WTC11 (cell line): ENCODE data around the gene OGFOD3. TPM values are rescaled to one million over a fixed set of nuclear protein-coding genes. Genes with fewer than 3 reads are reported as not detected.

ENCODE experiments used
- ATAC-seq: fragments of 200-7000 bp; cut with Tn5 transposase; 2 replicates; pipeline ENCODE4 v1.10.0; 2021; ENCODE audit warnings: mild to moderate bottlenecking, moderate library complexity
- CTCF ChIA-PET: fragments of 300-600 bp; sonication (Branson Sonifier 250); formaldehyde crosslinking; loops from one replicate; lab custom pipeline; 2021; ENCODE audit warnings: antibody characterized with exemption; lab: Charles Lee
- POLR2A ChIA-PET: fragments of 350-600 bp; sonication (Branson Sonifier 250); formaldehyde crosslinking; loops from one replicate; lab custom pipeline; 2021; ENCODE audit warnings: antibody characterized with exemption; lab: Charles Lee
- DNase-seq: peaks from one replicate; pipeline ENCODE4 v3.0.0; 2021; ENCODE audit warnings: low spot score
- H3K27ac Mint-ChIP-seq: 2 replicates; pipeline ENCODE4 v1.8.0; 2021; ENCODE audit warnings: mixed read lengths
- H3K27me3 Mint-ChIP-seq: 2 replicates; pipeline ENCODE4 v1.8.0; 2021; ENCODE audit warnings: low read depth, mild to moderate bottlenecking, moderate library complexity, mixed read lengths
- H3K36me3 Mint-ChIP-seq: 2 replicates; pipeline ENCODE4 v1.8.0; 2021; ENCODE audit warnings: mixed read lengths
- H3K4me1 Mint-ChIP-seq: 2 replicates; pipeline ENCODE4 v1.8.0; 2022; ENCODE audit warnings: mixed read lengths
- H3K4me3 Mint-ChIP-seq: 2 replicates; pipeline ENCODE4 v1.8.0; 2021; ENCODE audit warnings: mild to moderate bottlenecking, moderate library complexity, mixed read lengths
- H3K9me3 Mint-ChIP-seq: 2 replicates; pipeline ENCODE4 v1.8.0; 2021; ENCODE audit warnings: mixed read lengths
- CBFB ChIP-seq: sonication (generic); formaldehyde crosslinking; IDR thresholded peaks from 2 replicates; pipeline ENCODE4 v1.8.1; 2022; ENCODE audit warnings: mild to moderate bottlenecking, low read depth, missing genetic modification reagents
- CREM ChIP-seq: sonication (generic); formaldehyde crosslinking; IDR thresholded peaks from 2 replicates; pipeline ENCODE4 v1.8.1; 2022; ENCODE audit warnings: mild to moderate bottlenecking, missing genetic modification reagents, moderate library complexity
- FOXK1 ChIP-seq: sonication (generic); formaldehyde crosslinking; IDR thresholded peaks from 2 replicates; pipeline ENCODE4 v1.8.0; 2022; ENCODE audit warnings: mild to moderate bottlenecking, moderate library complexity, missing genetic modification reagents
- JAZF1 ChIP-seq: fragments of 250-450 bp; sonication (Bioruptor Pico); IDR thresholded peaks from 2 replicates; pipeline ENCODE4 v1.9.0; 2021; ENCODE audit warnings: moderate library complexity, mild to moderate bottlenecking, inconsistent platforms
- RELA ChIP-seq: sonication (generic); formaldehyde crosslinking; IDR thresholded peaks from 2 replicates; pipeline ENCODE4 v1.8.1; 2022; ENCODE audit warnings: missing genetic modification reagents, mild to moderate bottlenecking, borderline replicate concordance
- SMAD4 ChIP-seq: sonication (generic); formaldehyde crosslinking; IDR thresholded peaks from 2 replicates; pipeline ENCODE4 v1.8.0; 2022; ENCODE audit warnings: mild to moderate bottlenecking, missing genetic modification reagents
- SOX15 ChIP-seq: fragments of 250-450 bp; sonication (Bioruptor Pico); IDR thresholded peaks from 2 replicates; pipeline ENCODE4 v1.9.0; 2021; ENCODE audit warnings: mild to moderate bottlenecking
- ZNF138 ChIP-seq: sonication (generic); formaldehyde crosslinking; conservative IDR thresholded peaks from 2 replicates; pipeline ENCODE4 v1.8.1; 2022; ENCODE audit warnings: mild to moderate bottlenecking, moderate library complexity, missing genetic modification reagents
- ZNF423 ChIP-seq: fragments of 250-450 bp; sonication (Bioruptor Pico); IDR thresholded peaks from 2 replicates; pipeline ENCODE4 v2.1.2; 2022; ENCODE audit warnings: mild to moderate bottlenecking, moderate library complexity
- total RNA-seq: library from RNA; stranded (reverse); gene quantifications from 3 replicates; pipeline ENCODE4 v1.2.3, GENCODE V29; 2021
- TF ChIP-seq, protein P1 (sequence below): fragments of 250-450 bp; sonication (Bioruptor Pico); IDR thresholded peaks from 2 replicates; pipeline ENCODE4 v1.9.0; 2021; ENCODE audit warnings: mild to moderate bottlenecking, borderline replicate concordance
- TF ChIP-seq, protein P2 (sequence below): sonication (generic); formaldehyde crosslinking; IDR thresholded peaks from 2 replicates; pipeline ENCODE4 v1.8.0; 2022; ENCODE audit warnings: missing genetic modification reagents
- TF ChIP-seq, protein P3 (sequence below): sonication (generic); formaldehyde crosslinking; IDR thresholded peaks from 2 replicates; pipeline ENCODE4 v1.8.1; 2022; ENCODE audit warnings: low read depth, mild to moderate bottlenecking, moderate library complexity, missing genetic modification reagents, borderline replicate concordance
- TF ChIP-seq, protein P4 (sequence below): sonication (generic); formaldehyde crosslinking; IDR thresholded peaks from 2 replicates; pipeline ENCODE4 v1.8.0; 2022; ENCODE audit warnings: mild to moderate bottlenecking, missing genetic modification reagents
- TF ChIP-seq, protein P5 (sequence below): sonication (generic); formaldehyde crosslinking; IDR thresholded peaks from 2 replicates; pipeline ENCODE4 v1.8.0; 2023; ENCODE audit warnings: missing genetic modification reagents, mild to moderate bottlenecking, borderline replicate concordance

Gene OGFOD3
- total RNA-seq, 1 experiment from 2014 or later: 20.4 TPM

DNA sequence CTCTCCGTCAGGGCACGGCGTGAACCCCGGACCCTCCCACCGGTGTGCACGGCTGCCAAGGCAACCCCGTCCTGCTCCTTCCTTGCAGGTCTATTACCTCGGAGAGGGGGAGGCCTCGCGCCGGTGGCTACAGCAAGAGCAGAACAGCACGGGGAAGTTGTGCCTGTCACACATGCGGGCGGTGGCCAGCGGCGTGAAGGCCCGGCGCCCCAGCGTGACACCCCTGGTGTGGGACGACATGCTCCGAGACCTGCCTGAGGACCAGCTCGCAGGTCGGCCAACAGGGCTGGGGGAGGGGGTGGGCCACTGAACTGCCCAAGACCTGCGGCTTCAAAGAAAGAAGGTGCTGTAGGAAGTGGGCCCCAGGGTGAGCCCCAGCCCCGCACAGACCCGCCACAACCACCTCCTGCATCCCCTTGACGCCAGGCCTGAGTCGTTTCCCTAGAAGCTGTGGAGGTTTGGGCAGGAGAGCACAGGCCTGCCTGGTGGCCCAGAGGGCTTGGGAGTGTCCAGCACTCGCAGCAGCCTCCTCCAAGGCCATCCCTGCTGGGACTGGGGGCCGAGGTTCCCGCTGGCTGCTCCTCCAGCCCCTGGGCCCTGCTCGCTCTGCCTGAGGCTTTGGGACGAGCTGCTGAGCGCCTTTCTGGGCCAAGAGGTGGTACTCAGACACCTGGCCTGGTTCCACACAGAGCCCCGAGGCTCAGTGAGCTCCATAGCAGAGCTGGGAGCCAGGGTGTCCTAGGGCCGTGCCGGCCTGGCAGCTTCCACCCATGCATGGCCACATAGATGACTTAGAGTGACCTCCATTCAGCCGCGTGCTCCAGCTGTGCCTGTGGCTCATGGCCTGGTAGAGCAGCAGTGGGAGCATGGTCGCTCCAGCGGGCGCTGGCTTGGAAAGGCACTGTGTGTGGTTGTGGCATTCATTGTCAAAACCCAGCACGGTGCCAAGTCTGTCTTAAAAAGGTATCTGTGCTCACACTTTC, 17.5 kb upstream of the OGFOD3 start:
- H3K4me1 Mint-ChIP-seq: peaks cover 7% of the 10 kb centered on the region
- no peaks in the 10 kb centered on the region for H3K27me3 Mint-ChIP-seq
- no peaks in the 10 kb centered on the region for H3K36me3 Mint-ChIP-seq
- no peak overlapping the region for H3K4me3 Mint-ChIP-seq
- H3K27ac Mint-ChIP-seq: no peak overlapping the region
- H3K9me3 Mint-ChIP-seq: no peaks in the 10 kb centered on the region
- CTCF ChIA-PET: interaction anchor here (0.9 to 1.1 kb wide), 2 partner anchors 9 to 11 kb away, joined by 4 to 5 read pairs; no protein-coding TSS in a partner anchor
- no peak for ATAC-seq
- DNase-seq: no peak
- POLR2A ChIA-PET: no interaction called here
- TF ChIP-seq SMAD4 (CRISPR knock-in tag) (no peak), CBFB (CRISPR knock-in tag) (no peak), SOX15 (CRISPR knock-in tag) (no peak), CREM (no peak), ZNF138 (CRISPR knock-in tag) (no peak), FOXK1 (CRISPR knock-in tag) (no peak)
- TF ChIP-seq, all 79 proteins: peak for 0

DNA sequence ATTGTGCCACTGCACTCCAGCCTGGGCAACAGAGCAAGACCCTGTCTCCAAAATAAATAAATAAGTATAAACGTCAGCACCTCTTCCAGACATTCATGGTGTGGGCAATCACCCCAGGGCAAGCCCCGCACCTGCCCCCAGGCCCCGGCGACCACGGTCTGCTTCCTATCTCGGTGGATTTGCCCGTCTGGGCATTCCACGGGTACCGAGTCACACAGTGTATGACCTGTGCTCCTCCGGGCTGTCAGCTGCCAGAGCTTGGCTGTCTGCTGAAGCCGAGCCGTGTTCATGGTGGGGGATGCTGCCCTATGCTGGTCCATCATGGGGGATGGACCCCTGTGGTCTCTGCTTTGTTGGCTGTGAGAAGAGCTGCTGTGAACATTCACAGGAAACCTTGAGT, 16.7 kb upstream of the OGFOD3 start:
- Mint-ChIP-seq H3K27ac (no peak overlapping the region), H3K27me3 (no peaks in the 10 kb centered on the region), H3K36me3 (no peaks in the 10 kb centered on the region), H3K9me3 (no peaks in the 10 kb centered on the region), H3K4me1 (no peaks in the 10 kb centered on the region), H3K4me3 (no peak overlapping the region)
- ChIA-PET CTCF (interaction anchor here (1.9 kb wide), 1 partner anchor 11 kb away, joined by 7 read pairs; no protein-coding TSS in a partner anchor), POLR2A (no interaction called here)
- no peak for ATAC-seq
- DNase-seq: no peak
- TF ChIP-seq, protein P1, sequence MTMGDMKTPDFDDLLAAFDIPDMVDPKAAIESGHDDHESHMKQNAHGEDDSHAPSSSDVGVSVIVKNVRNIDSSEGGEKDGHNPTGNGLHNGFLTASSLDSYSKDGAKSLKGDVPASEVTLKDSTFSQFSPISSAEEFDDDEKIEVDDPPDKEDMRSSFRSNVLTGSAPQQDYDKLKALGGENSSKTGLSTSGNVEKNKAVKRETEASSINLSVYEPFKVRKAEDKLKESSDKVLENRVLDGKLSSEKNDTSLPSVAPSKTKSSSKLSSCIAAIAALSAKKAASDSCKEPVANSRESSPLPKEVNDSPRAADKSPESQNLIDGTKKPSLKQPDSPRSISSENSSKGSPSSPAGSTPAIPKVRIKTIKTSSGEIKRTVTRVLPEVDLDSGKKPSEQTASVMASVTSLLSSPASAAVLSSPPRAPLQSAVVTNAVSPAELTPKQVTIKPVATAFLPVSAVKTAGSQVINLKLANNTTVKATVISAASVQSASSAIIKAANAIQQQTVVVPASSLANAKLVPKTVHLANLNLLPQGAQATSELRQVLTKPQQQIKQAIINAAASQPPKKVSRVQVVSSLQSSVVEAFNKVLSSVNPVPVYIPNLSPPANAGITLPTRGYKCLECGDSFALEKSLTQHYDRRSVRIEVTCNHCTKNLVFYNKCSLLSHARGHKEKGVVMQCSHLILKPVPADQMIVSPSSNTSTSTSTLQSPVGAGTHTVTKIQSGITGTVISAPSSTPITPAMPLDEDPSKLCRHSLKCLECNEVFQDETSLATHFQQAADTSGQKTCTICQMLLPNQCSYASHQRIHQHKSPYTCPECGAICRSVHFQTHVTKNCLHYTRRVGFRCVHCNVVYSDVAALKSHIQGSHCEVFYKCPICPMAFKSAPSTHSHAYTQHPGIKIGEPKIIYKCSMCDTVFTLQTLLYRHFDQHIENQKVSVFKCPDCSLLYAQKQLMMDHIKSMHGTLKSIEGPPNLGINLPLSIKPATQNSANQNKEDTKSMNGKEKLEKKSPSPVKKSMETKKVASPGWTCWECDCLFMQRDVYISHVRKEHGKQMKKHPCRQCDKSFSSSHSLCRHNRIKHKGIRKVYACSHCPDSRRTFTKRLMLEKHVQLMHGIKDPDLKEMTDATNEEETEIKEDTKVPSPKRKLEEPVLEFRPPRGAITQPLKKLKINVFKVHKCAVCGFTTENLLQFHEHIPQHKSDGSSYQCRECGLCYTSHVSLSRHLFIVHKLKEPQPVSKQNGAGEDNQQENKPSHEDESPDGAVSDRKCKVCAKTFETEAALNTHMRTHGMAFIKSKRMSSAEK (CRISPR knock-in tag): no peak
- 0 out of 2 replicates have a peak, but pooled peaks have one; percentile 12 for TF ChIP-seq ZNF423

DNA sequence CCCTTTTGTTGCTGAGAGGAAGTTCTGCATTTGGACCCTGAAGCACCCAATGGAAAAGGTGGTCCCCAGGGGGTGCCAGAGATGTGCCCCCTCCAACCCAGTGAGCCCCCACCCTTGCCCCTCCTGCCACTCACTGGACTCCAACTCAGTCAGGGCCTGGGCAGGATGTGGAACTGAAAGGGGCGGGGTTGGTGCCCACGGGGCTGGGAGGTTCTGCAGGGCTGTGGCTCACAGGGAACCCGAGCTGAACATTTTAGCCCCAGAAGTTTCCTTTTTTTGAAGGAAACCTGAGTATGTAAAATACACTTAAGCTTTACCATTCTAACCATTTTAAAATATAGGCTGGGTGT, 15.8 kb upstream of the OGFOD3 start:
- no peaks in the 10 kb centered on the region for H3K4me1 Mint-ChIP-seq
- H3K4me3 Mint-ChIP-seq: no peak overlapping the region
- DNase-seq: no peak
- ChIA-PET CTCF (interaction anchor here (1.9 kb wide), 1 partner anchor 10 kb away, joined by 7 read pairs; no protein-coding TSS in a partner anchor), POLR2A (no interaction called here)
- H3K27ac Mint-ChIP-seq: no peak overlapping the region
- H3K36me3 Mint-ChIP-seq: no peaks in the 10 kb centered on the region
- no peaks in the 10 kb centered on the region for H3K27me3 Mint-ChIP-seq
- H3K9me3 Mint-ChIP-seq: no peaks in the 10 kb centered on the region
- no peak for ATAC-seq
- TF ChIP-seq CBFB (CRISPR knock-in tag): no peak
- TF ChIP-seq ZNF138 (CRISPR knock-in tag): no peak
- TF ChIP-seq, protein P2, sequence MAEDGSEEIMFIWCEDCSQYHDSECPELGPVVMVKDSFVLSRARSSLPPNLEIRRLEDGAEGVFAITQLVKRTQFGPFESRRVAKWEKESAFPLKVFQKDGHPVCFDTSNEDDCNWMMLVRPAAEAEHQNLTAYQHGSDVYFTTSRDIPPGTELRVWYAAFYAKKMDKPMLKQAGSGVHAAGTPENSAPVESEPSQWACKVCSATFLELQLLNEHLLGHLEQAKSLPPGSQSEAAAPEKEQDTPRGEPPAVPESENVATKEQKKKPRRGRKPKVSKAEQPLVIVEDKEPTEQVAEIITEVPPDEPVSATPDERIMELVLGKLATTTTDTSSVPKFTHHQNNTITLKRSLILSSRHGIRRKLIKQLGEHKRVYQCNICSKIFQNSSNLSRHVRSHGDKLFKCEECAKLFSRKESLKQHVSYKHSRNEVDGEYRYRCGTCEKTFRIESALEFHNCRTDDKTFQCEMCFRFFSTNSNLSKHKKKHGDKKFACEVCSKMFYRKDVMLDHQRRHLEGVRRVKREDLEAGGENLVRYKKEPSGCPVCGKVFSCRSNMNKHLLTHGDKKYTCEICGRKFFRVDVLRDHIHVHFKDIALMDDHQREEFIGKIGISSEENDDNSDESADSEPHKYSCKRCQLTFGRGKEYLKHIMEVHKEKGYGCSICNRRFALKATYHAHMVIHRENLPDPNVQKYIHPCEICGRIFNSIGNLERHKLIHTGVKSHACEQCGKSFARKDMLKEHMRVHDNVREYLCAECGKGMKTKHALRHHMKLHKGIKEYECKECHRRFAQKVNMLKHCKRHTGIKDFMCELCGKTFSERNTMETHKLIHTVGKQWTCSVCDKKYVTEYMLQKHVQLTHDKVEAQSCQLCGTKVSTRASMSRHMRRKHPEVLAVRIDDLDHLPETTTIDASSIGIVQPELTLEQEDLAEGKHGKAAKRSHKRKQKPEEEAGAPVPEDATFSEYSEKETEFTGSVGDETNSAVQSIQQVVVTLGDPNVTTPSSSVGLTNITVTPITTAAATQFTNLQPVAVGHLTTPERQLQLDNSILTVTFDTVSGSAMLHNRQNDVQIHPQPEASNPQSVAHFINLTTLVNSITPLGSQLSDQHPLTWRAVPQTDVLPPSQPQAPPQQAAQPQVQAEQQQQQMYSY (CRISPR knock-in tag): no peak
- TF ChIP-seq JAZF1 (CRISPR knock-in tag): no peak
- no peak for TF ChIP-seq RELA (CRISPR knock-in tag)
- TF ChIP-seq, protein P3, sequence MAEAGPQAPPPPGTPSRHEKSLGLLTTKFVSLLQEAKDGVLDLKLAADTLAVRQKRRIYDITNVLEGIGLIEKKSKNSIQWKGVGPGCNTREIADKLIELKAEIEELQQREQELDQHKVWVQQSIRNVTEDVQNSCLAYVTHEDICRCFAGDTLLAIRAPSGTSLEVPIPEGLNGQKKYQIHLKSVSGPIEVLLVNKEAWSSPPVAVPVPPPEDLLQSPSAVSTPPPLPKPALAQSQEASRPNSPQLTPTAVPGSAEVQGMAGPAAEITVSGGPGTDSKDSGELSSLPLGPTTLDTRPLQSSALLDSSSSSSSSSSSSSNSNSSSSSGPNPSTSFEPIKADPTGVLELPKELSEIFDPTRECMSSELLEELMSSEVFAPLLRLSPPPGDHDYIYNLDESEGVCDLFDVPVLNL (CRISPR knock-in tag): no peak
- TF ChIP-seq, protein P4, sequence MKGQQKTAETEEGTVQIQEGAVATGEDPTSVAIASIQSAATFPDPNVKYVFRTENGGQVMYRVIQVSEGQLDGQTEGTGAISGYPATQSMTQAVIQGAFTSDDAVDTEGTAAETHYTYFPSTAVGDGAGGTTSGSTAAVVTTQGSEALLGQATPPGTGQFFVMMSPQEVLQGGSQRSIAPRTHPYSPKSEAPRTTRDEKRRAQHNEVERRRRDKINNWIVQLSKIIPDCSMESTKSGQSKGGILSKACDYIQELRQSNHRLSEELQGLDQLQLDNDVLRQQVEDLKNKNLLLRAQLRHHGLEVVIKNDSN (CRISPR knock-in tag): no peak
- TF ChIP-seq, protein P5, sequence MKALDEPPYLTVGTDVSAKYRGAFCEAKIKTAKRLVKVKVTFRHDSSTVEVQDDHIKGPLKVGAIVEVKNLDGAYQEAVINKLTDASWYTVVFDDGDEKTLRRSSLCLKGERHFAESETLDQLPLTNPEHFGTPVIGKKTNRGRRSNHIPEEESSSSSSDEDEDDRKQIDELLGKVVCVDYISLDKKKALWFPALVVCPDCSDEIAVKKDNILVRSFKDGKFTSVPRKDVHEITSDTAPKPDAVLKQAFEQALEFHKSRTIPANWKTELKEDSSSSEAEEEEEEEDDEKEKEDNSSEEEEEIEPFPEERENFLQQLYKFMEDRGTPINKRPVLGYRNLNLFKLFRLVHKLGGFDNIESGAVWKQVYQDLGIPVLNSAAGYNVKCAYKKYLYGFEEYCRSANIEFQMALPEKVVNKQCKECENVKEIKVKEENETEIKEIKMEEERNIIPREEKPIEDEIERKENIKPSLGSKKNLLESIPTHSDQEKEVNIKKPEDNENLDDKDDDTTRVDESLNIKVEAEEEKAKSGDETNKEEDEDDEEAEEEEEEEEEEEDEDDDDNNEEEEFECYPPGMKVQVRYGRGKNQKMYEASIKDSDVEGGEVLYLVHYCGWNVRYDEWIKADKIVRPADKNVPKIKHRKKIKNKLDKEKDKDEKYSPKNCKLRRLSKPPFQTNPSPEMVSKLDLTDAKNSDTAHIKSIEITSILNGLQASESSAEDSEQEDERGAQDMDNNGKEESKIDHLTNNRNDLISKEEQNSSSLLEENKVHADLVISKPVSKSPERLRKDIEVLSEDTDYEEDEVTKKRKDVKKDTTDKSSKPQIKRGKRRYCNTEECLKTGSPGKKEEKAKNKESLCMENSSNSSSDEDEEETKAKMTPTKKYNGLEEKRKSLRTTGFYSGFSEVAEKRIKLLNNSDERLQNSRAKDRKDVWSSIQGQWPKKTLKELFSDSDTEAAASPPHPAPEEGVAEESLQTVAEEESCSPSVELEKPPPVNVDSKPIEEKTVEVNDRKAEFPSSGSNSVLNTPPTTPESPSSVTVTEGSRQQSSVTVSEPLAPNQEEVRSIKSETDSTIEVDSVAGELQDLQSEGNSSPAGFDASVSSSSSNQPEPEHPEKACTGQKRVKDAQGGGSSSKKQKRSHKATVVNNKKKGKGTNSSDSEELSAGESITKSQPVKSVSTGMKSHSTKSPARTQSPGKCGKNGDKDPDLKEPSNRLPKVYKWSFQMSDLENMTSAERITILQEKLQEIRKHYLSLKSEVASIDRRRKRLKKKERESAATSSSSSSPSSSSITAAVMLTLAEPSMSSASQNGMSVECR (CRISPR knock-in tag): no peak
